GM12872 (cell line): ENCODE data around the gene PLPPR1.

Experiments used
- CTCF ChIP-seq: IDR thresholded peaks from 3 replicates; pipeline ENCODE4 v1.5.1; 2011; ENCODE audit warnings: low read depth, mild to moderate bottlenecking, low read length, moderate library complexity; ENCODE audit not compliant: insufficient read depth

Gene PLPPR1

GRCh38 chr9:101362450-101362849, 333.9 kb downstream of the PLPPR1 start:
- no peak for TF ChIP-seq CTCF

- no peak for TF ChIP-seq CTCF
These were observed 336.7 kb downstream of the PLPPR1 start for GRCh38 chr9:101365181-101365580.

- no peak for TF ChIP-seq CTCF
These were observed 337.7 kb downstream of the PLPPR1 start for GRCh38 chr9:101366038-101366756.

- TF ChIP-seq CTCF: no peak
These were observed 338.8 kb downstream of the PLPPR1 start for GRCh38 chr9:101367323-101367722.

- TF ChIP-seq CTCF: no peak
These were observed 340.8 kb downstream of the PLPPR1 start for GRCh38 chr9:101369286-101369685.

- TF ChIP-seq CTCF: no peak
These were observed 341.5 kb downstream of the PLPPR1 start for GRCh38 chr9:101369884-101370531.

GRCh38 chr9:101371813-101372212, 343.3 kb downstream of the PLPPR1 start:
- no peak for TF ChIP-seq CTCF
